A673 (cell line): Measurements from ENCODE around the gene EEFSEC. TPM values are rescaled to one million over a fixed set of nuclear protein-coding genes. Genes with fewer than 3 reads are reported as not detected.

Experiments used
- BruUV-seq: library from RNA; stranded (reverse); fragments of 400-500 nt; replicated peaks from 2 replicates; lab custom pipeline; 2021; lab: Mats Ljungman, UMichigan
- CTCF ChIA-PET: fragments of 300-600 bp; sonication (Branson Sonifier 250); formaldehyde crosslinking; loops from one replicate; lab custom pipeline; 2022; ENCODE audit warnings: antibody characterized with exemption; lab: Charles Lee
- POLR2A ChIA-PET: fragments of 300-600 bp; sonication (Branson Sonifier 250); formaldehyde crosslinking; loops from one replicate; lab custom pipeline; 2022; ENCODE audit warnings: antibody characterized with exemption; ENCODE audit not compliant: low non-redundant PET; lab: Charles Lee
- DNase-seq: peaks from one replicate; pipeline ENCODE4 v3.0.0-alpha.2; 2015; ENCODE audit warnings: low spot score
- H3K27ac ChIP-seq: fragments of 200-600 bp; sonication (generic); 2 replicates; pipeline ENCODE4 v1.5.1; 2016; ENCODE audit warnings: mixed run types, low read depth, mild to moderate bottlenecking, mixed read lengths, antibody characterized with exemption, low read length; ENCODE audit not compliant: poor library complexity, severe bottlenecking
- H3K27me3 ChIP-seq: fragments of 200-600 bp; sonication (generic); replicated peaks from 2 replicates; pipeline ENCODE4 v1.6.1; 2017; ENCODE audit warnings: mixed run types, low read depth, mild to moderate bottlenecking, mixed read lengths, antibody characterized with exemption, low read length; ENCODE audit not compliant: insufficient read depth, poor library complexity
- H3K36me3 ChIP-seq: fragments of 200-600 bp; sonication (generic); 2 replicates; pipeline ENCODE4 v1.6.1; 2016; ENCODE audit warnings: mixed run types, mild to moderate bottlenecking, mixed read lengths, antibody characterized with exemption, low read length; ENCODE audit not compliant: insufficient read depth, poor library complexity, severe bottlenecking
- H3K4me1 ChIP-seq: fragments of 200-600 bp; sonication (generic); 2 replicates; pipeline ENCODE4 v1.6.1; 2017; ENCODE audit warnings: mixed run types, mild to moderate bottlenecking, mixed read lengths, antibody characterized with exemption, low read length; ENCODE audit not compliant: insufficient read depth, poor library complexity, severe bottlenecking
- H3K4me3 ChIP-seq: fragments of 200-600 bp; sonication (generic); 2 replicates; pipeline ENCODE4 v1.5.1; 2016; ENCODE audit warnings: low read depth, mixed run types, mild to moderate bottlenecking, mixed read lengths, low read length; ENCODE audit not compliant: poor library complexity, severe bottlenecking
- H3K9me3 ChIP-seq: fragments of 200-600 bp; sonication (generic); 2 replicates; pipeline ENCODE4 v1.6.1; 2016; ENCODE audit warnings: mixed run types, low read depth, mild to moderate bottlenecking, mixed read lengths, antibody characterized with exemption, low read length; ENCODE audit not compliant: poor library complexity, severe bottlenecking
- CTCF ChIP-seq: fragments of 300-800, 200-600 bp; sonication (generic); conservative IDR thresholded peaks from 2 replicates; pipeline ENCODE4 v1.5.1; 2017; ENCODE audit warnings: low read depth, mild to moderate bottlenecking, antibody characterized with exemption, low read length, moderate library complexity, mixed read lengths
- EZH2 ChIP-seq: fragments of 200-600 bp; sonication (generic); IDR thresholded peaks from 2 replicates; pipeline ENCODE4 v1.6.1; 2017; ENCODE audit warnings: borderline replicate concordance, low read depth, mild to moderate bottlenecking, mixed read lengths, antibody characterized with exemption, low read length; ENCODE audit not compliant: poor library complexity, severe bottlenecking
- intact Hi-C: fragments of 100-400 bp; cut with micrococcal nuclease; formaldehyde crosslinking; loops from one replicate; pipeline ENCODE4 v1.10.0; 2022; ENCODE audit not compliant: unreplicated experiment
- total RNA-seq: library from RNA; stranded (reverse); gene quantifications from 2 replicates; pipeline ENCODE4 v1.2.3, GENCODE V29; 2021

Gene EEFSEC
- total RNA-seq, 1 experiment from 2014 or later = 19.7 TPM

GRCh38 chr3:128392021-128392420, 238.7 kb downstream of the EEFSEC start:
- POLR2A ChIA-PET = no interaction called here
- no TSS peak for BruUV-seq
- no peaks in the 10 kb centered on the region for H3K4me1 ChIP-seq
- CTCF ChIA-PET = no interaction called here
- TF ChIP-seq CTCF (no peak), EZH2 (no peak)
- no peaks in the 10 kb centered on the region for H3K36me3 ChIP-seq
- no peak for DNase-seq
- H3K9me3 ChIP-seq = no peaks in the 10 kb centered on the region
- no peaks in the 10 kb centered on the region for H3K27me3 ChIP-seq
- no peak overlapping the region for H3K4me3 ChIP-seq
- no peak overlapping the region for H3K27ac ChIP-seq
- intact Hi-C loops = no loop called here

- no peak for DNase-seq
- H3K36me3 ChIP-seq = no peaks in the 10 kb centered on the region
- intact Hi-C loops = no loop called here
- POLR2A ChIA-PET = no interaction called here
- no peaks in the 10 kb centered on the region for H3K4me1 ChIP-seq
- TF ChIP-seq CTCF (no peak), EZH2 (no peak)
- H3K9me3 ChIP-seq = no peaks in the 10 kb centered on the region
- CTCF ChIA-PET = no interaction called here
- no peak overlapping the region for H3K27ac ChIP-seq
- no TSS peak for BruUV-seq
- H3K4me3 ChIP-seq = no peak overlapping the region
- H3K27me3 ChIP-seq = no peaks in the 10 kb centered on the region
These were observed 239.7 kb downstream of the EEFSEC start for GRCh38 chr3:128392818-128393544.

- H3K27me3 ChIP-seq = no peaks in the 10 kb centered on the region
- ChIA-PET POLR2A (no interaction called here), CTCF (no interaction called here)
- DNase-seq = no peak
- no peaks in the 10 kb centered on the region for H3K4me1 ChIP-seq
- BruUV-seq = no TSS peak
- intact Hi-C loops = no loop called here
- H3K36me3 ChIP-seq = no peaks in the 10 kb centered on the region
- no peaks in the 10 kb centered on the region for H3K9me3 ChIP-seq
- TF ChIP-seq EZH2 (no peak), CTCF (no peak)
- H3K4me3 ChIP-seq = no peak overlapping the region
- H3K27ac ChIP-seq = no peak overlapping the region
These were observed 240.8 kb downstream of the EEFSEC start for GRCh38 chr3:128394033-128394432.
